ENCODE data around the gene BTBD9.
"Not testable (repeated sequence)": the region's sequence is repeated elsewhere in the genome, so short reads cannot be mapped to it uniquely, and the experiment has no call there.

Gene BTBD9

DNA sequence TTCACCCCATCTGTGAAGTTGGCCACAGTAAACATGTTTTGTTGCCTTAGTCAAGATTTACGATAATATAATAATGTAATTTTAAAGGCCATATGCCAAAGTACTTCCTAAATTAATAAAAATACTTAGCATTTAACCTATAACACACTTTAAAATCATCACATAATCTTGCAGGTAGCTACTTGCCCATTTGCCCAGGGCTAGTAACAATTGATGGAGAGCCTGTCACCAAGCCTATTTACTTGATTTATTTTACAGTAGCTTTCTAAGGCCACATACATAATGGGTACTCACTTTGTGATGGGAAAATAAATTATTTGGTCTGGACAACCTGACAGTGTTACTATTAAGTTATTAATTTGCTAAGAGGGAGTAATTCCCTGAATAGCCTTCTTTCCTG is 14.5 kb downstream of the BTBD9 start:
- no peak for DNase-seq (ENCODE audit: low read depth)
- no peak for TF ChIP-seq CTCF (IDR thresholded peaks at IDR 0.05; ENCODE audit: low read depth, low read length, missing control alignments)
- in situ Hi-C loops (cut with HindIII; ENCODE audit: low sequenced_read_pairs): no loop called here
- no peak overlapping the region for H3K4me3 ChIP-seq (ENCODE audit: low read depth, low read length)

DNA sequence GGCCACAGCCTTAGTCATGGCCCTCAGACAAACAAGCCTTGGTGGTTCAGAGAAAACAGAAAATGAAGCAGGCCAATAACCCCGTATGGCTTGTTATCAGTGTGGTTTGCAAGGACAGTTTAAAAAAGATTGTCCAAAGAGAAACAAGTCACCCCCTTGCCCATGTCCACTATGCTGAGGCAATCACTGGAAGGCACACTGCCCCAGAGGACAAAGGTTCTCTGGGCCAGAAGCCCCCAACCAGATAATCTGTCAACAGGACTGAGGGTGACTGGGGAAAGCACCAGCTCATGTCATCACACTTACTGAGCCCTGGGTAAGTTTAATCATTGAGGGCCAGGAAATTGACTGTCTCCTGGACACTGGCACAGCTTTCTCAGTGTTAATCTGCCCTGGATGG is 20.4 kb downstream of the BTBD9 start:
- in situ Hi-C loops (cut with HindIII; ENCODE audit: low sequenced_read_pairs); DNase-seq (ENCODE audit: low read depth); H3K4me3 ChIP-seq (ENCODE audit: low read depth, low read length): not testable (repeated sequence)

DNA sequence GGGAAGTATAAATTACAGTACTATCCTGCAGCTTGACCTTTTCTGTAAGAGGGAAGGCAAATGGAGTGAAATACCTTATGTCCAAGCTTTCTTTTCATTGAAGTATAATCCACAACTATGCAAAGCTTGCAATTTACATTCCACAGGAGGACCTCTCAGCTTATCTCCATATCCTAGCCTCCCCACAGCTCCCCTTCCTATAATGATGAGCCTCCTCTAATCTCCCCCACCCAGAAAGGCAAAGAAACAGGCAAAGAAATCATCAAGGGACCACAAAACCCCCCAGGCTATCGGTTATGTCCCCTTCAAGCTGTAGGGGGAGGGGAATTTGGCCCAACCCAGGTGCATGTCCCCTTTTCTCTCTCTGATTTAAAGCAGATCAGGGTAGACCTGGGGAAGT is 21.4 kb downstream of the BTBD9 start:
- DNase-seq (ENCODE audit: low read depth); H3K4me3 ChIP-seq (ENCODE audit: low read depth, low read length); in situ Hi-C loops (cut with HindIII; ENCODE audit: low sequenced_read_pairs): not testable (repeated sequence)

- H3K4me3 ChIP-seq (ENCODE audit: low read depth, low read length): no peak overlapping the region
- in situ Hi-C loops (cut with HindIII; ENCODE audit: low sequenced_read_pairs): no loop called here
- TF ChIP-seq CTCF (IDR thresholded peaks at IDR 0.05; ENCODE audit: low read depth, low read length, missing control alignments): no peak
- peak; percentile 37 for DNase-seq (ENCODE audit: low read depth)
These were observed 21.9 kb downstream of the BTBD9 start for GRCh38 chr6:38617856-38618255.

- in situ Hi-C loops (cut with HindIII; ENCODE audit: low sequenced_read_pairs): no loop called here
- no peak for DNase-seq (ENCODE audit: low read depth)
- TF ChIP-seq CTCF (IDR thresholded peaks at IDR 0.05; ENCODE audit: low read depth, low read length, missing control alignments): no peak
- no peak overlapping the region for H3K4me3 ChIP-seq (ENCODE audit: low read depth, low read length)
These were observed 27.4 kb downstream of the BTBD9 start for GRCh38 chr6:38612143-38612965.

- DNase-seq (ENCODE audit: low read depth): no peak
- in situ Hi-C loops (cut with HindIII; ENCODE audit: low sequenced_read_pairs): no loop called here
- TF ChIP-seq CTCF (IDR thresholded peaks at IDR 0.05; ENCODE audit: low read depth, low read length, missing control alignments): no peak
- H3K4me3 ChIP-seq (ENCODE audit: low read depth, low read length): no peak overlapping the region
These were observed 29.6 kb downstream of the BTBD9 start for GRCh38 chr6:38610050-38610625.

DNA sequence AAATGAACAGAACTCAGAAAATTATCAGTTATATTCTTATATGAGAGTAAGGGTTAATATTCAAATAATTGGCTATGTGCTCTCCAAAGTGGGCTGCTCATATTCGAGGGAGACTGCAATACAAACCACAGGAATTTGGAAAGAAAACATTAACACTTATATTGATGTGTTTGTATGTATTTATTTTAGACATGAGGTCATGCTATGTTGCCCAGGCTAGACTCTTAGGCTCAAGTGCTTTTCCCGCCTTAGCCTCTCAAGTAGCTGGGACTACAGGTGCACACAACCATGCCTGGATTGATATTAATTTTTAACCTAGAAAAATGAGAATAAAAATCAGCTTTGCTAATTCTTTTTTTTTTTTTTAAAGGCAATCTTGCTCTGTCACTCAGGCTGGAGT is 35.0 kb downstream of the BTBD9 start:
- in situ Hi-C loops (cut with HindIII; ENCODE audit: low sequenced_read_pairs): no loop called here
- no peak overlapping the region for H3K4me3 ChIP-seq (ENCODE audit: low read depth, low read length)
- no peak for DNase-seq (ENCODE audit: low read depth)
- TF ChIP-seq CTCF (IDR thresholded peaks at IDR 0.05; ENCODE audit: low read depth, low read length, missing control alignments): no peak
